GM23248 (cell line): ENCODE measurements around the gene CNPY3.

ENCODE experiments used
- EZH2 ChIP-seq: fragments of 200-600 bp; sonication (generic); IDR thresholded peaks from 2 replicates; pipeline ENCODE4 v1.6.1; 2018; ENCODE audit warnings: antibody characterized with exemption, mild to moderate bottlenecking; ENCODE audit not compliant: insufficient read depth, poor library complexity, severe bottlenecking
- EZH2phosphoT487 ChIP-seq: fragments of 200-600 bp; sonication (generic); IDR thresholded peaks from 2 replicates; pipeline ENCODE4 v1.6.1; 2018; ENCODE audit warnings: antibody characterized with exemption, moderate library complexity, mild to moderate bottlenecking, low read depth; ENCODE audit not compliant: insufficient read depth

DNA sequence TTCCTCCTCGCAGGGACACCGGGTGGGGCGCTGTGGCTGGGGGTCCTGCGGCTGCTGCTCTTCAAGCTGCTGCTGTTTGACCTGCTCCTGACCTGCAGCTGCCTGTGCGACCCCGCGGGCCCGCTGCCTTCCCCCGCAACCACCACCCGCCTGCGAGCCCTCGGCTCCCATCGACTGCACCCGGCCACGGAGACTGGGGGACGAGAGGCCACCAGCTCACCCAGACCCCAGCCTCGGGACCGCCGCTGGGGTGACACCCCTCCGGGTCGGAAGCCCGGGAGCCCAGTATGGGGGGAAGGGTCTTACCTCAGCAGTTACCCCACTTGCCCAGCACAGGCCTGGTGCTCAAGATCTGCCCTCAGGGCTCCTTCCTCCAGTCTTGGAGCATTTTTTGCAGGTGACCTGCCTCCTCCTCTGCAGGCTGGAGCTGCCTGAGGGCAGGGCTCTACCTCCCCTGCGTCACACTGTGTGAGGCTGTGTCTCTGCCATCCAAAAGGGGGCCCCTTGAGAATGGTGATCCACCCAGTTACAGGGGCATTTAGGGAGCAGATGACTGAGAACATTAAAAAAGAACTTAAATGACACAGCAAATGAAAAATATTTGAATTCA is 3.9 kb upstream of the CNPY3 start:
- TF ChIP-seq EZH2 = no peak
- no peak for TF ChIP-seq EZH2phosphoT487
